Prostate gland (tissue), 2 donors: Measurements from ENCODE around the gene FRMPD1.

Experiments
- CTCF ChIP-seq, 4 experiments: fragments of 200-600 bp in 2 of 4; fragments of 450-650 bp in 2 of 4; sonication (generic) in 2 of 4; IDR thresholded peaks; 1 replicate in 3 of 4; 2 replicates in 1 of 4; pipeline ENCODE4 v1.5.1; 2016 to 2019; ENCODE audit warnings: antibody characterized with exemption in 4 of 4, mild to moderate bottlenecking in 2 of 4, moderate library complexity in 2 of 4
- POLR2A ChIP-seq: fragments of 450-650 bp; IDR thresholded peaks from one replicate; pipeline ENCODE4 v1.6.1; 2016; ENCODE audit warnings: antibody characterized with exemption, mild to moderate bottlenecking
- POLR2AphosphoS5 ChIP-seq: sonication (generic); formaldehyde crosslinking; IDR thresholded peaks from one replicate; pipeline ENCODE4 v1.6.1; 2017; ENCODE audit warnings: antibody characterized with exemption

DNA sequence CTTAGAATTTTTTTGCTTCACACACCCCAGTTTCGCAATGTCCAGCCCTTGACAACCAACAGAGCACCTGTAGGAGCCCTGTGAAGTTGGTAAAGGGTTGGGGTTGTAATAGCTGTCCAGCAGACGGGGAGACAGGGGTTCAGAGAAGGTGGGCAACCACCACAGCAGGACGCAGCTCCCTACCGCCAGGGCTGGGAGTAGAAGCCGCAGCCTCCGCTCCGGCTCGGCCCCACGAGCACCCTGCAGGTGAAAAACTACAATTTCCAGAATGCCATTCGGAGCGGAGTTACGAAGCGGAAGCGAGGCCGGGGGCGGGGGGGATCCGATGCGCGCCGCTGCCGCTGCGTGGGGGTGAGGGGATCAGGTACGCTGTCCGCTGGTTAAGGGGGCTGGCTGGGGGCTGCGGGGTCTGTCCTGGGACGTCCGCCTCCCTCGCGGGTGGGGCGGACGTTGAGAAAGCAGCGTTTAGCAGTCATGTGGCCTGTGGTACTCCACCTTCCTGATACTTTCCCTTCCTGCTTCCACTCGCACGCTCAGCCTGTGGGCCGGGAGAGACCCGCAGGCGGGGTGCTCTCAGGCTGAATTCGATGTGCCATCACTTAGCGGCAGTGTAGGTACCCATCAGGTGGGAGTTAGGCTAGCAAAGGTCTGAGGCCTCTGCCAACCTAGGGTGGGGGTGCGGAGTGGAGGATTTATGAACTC, 102.9 kb downstream of the FRMPD1 start, which contains the start of gene TRMT10B:
- TF ChIP-seq POLR2A (no peak), POLR2AphosphoS5 (peak; percentile 25), CTCF (IDR thresholded peaks at IDR 0.05) (peak in 1 of 4 experiments; percentile 27)
